Measurements from ENCODE around the gene RBBP8NL. TPM values are rescaled to one million over a fixed set of nuclear protein-coding genes. Genes with fewer than 3 reads are reported as not detected.

RBBP8NL gene
- total RNA-seq, 1 experiment from 2014 or later = 6.2 TPM

DNA sequence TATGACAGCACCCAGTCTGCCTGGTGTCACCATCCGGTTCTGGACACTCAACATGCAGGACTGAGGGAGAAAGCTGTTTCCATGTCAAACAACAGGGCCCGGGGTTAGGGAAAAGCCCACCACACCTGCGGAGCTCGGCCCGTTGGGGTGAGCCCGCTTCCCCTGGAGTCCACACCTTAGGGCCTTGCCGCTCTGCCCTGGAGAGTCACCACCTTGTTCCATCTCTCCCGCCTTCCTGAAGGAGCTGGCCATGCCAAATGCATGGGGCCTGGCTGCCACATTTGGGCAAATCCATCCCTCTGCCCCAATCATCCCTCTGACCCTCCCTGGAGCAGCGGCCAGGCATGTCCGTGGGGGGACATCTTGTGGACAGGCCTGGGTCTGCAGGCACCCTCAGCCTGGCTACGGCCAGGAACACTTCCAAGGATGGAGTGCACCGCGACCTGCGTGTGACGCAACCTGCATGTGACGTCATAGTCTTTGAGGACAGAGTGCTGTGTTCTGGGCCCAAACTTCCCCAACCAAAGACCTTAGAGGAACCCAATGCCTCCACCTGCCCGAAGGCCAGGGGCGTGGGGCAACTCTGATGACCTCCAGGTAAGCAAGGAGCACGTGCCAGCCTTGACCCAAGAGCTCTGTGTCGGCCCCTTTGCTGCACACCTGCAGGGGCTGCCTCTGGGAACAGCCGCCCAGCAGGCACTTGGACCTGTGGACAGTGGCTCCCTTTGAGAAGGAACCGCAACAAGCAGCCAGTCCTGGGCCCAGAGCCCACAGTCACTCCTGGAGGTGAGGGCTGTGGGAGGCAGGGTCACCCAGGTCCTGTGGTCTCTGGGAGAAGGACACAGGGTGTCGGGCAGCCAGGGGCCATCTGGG is 22.0 kb downstream of the RBBP8NL start:
- DNase-seq = peak; percentile 68
- H3K36me3 Mint-ChIP-seq (ENCODE audit: insufficient read depth, unreplicated experiment) = peaks cover 35% of the 10 kb centered on the region
- TF ChIP-seq, protein P1, sequence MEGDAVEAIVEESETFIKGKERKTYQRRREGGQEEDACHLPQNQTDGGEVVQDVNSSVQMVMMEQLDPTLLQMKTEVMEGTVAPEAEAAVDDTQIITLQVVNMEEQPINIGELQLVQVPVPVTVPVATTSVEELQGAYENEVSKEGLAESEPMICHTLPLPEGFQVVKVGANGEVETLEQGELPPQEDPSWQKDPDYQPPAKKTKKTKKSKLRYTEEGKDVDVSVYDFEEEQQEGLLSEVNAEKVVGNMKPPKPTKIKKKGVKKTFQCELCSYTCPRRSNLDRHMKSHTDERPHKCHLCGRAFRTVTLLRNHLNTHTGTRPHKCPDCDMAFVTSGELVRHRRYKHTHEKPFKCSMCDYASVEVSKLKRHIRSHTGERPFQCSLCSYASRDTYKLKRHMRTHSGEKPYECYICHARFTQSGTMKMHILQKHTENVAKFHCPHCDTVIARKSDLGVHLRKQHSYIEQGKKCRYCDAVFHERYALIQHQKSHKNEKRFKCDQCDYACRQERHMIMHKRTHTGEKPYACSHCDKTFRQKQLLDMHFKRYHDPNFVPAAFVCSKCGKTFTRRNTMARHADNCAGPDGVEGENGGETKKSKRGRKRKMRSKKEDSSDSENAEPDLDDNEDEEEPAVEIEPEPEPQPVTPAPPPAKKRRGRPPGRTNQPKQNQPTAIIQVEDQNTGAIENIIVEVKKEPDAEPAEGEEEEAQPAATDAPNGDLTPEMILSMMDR (IDR thresholded peaks at IDR 0.05; ENCODE audit: unreplicated experiment) = peak; percentile 71
- peak overlapping the region; percentile 66 for H3K4me3 Mint-ChIP-seq (ENCODE audit: low read depth, unreplicated experiment)
- H3K27me3 Mint-ChIP-seq (ENCODE audit: unreplicated experiment) = no peaks in the 10 kb centered on the region
- CTCF ChIA-PET = no interaction called here
- no peaks in the 10 kb centered on the region for H3K9me3 Mint-ChIP-seq (ENCODE audit: low read depth, unreplicated experiment)
- intact Hi-C loops (cut with micrococcal nuclease; ENCODE audit: unreplicated experiment) = no loop called here
- H3K4me1 Mint-ChIP-seq (ENCODE audit: low read depth, unreplicated experiment) = peaks cover 25% of the 10 kb centered on the region
- peak overlapping the region; percentile 15 for H3K27ac Mint-ChIP-seq (ENCODE audit: unreplicated experiment)
- BruUV-seq (replicated peaks) = no TSS peak

DNA sequence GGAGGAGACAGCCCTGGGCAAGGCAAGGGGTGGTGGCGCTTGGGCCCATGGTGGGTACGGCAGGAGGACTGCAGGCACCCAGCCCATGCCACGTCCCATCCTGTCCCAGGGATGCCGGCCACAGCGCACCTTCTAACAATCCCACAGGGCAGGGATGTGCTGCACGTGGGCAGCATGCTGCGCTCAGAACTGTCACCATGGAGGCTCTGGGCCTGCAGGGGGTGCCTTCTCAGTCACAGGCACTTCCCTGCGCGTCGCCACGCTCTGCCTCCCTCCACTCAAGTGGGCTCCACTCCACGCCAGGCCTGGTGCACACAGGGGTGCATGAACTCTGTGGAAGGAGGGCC is 22.6 kb downstream of the RBBP8NL start:
- Mint-ChIP-seq H3K4me1 (ENCODE audit: low read depth, unreplicated experiment) (peaks cover 19% of the 10 kb centered on the region), H3K9me3 (ENCODE audit: low read depth, unreplicated experiment) (no peaks in the 10 kb centered on the region), H3K27me3 (ENCODE audit: unreplicated experiment) (no peaks in the 10 kb centered on the region), H3K27ac (ENCODE audit: unreplicated experiment) (no peak overlapping the region), H3K36me3 (ENCODE audit: insufficient read depth, unreplicated experiment) (peaks cover 35% of the 10 kb centered on the region), H3K4me3 (ENCODE audit: low read depth, unreplicated experiment) (no peak overlapping the region)
- intact Hi-C loops (cut with micrococcal nuclease; ENCODE audit: unreplicated experiment) = no loop called here
- no peak for DNase-seq
- CTCF ChIA-PET = no interaction called here
- no TSS peak for BruUV-seq (replicated peaks)
- TF ChIP-seq, protein P1 (IDR thresholded peaks at IDR 0.05; ENCODE audit: unreplicated experiment) = no peak

DNA sequence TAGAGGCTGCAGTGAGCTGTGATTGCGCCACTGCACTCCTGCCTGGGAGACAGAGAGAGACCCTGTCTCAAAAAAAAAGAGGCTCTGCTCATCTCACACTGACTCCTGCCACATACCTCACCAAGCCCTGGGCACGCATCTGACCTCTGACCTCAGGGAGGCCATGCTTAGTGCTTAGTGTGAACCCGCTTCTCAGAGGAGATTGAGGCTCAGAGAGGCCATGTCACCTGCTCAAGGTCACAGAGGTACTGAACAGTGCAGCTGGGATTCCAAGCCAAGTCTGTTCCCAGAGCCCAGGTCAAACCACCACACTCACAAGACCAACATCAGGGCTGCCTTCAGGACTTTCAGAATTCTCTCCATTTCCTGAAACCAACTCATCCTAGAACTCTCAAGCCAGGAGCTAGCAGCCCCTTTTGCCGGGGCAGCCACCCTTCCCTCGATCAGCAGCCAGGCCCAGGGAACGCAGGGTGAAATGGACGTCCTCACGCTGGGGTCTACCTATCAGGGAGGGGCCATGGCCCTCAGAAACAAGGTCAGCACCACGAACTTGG is 23.1 kb downstream of the RBBP8NL start:
- Mint-ChIP-seq H3K4me3 (ENCODE audit: low read depth, unreplicated experiment) (no peak overlapping the region), H3K27me3 (ENCODE audit: unreplicated experiment) (no peaks in the 10 kb centered on the region)

DNA sequence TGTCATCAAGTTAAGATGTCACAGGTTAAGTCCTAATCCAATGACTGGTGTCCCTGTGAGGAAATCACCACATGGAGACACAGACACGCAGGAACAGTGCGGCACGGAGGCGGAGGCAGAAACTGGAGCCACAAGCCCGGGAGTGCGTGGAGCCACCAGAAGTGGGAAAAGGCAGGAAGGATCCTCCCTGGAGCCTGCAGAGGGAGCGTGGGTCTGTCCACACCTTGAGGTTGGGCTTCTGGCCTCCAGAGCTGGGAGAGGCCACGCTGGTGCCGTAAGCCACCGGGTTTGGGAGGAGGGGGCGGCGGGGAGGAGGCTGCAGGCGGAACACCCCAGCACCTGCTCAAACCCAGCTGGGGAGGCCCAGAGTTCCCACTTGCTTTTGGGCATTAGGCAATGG is 24.0 kb downstream of the RBBP8NL start:
- Mint-ChIP-seq H3K4me3 (ENCODE audit: low read depth, unreplicated experiment) (no peak overlapping the region), H3K4me1 (ENCODE audit: low read depth, unreplicated experiment) (peaks cover 13% of the 10 kb centered on the region), H3K9me3 (ENCODE audit: low read depth, unreplicated experiment) (no peaks in the 10 kb centered on the region), H3K36me3 (ENCODE audit: insufficient read depth, unreplicated experiment) (peaks cover 35% of the 10 kb centered on the region), H3K27ac (ENCODE audit: unreplicated experiment) (no peak overlapping the region), H3K27me3 (ENCODE audit: unreplicated experiment) (no peaks in the 10 kb centered on the region)
- CTCF ChIA-PET = interaction anchor here (0.5 kb wide), 1 partner anchor 17 kb away, joined by 4 read pairs; the partner anchor contains the start of gene RPS21
- intact Hi-C loops (cut with micrococcal nuclease; ENCODE audit: unreplicated experiment) = no loop called here
- BruUV-seq (replicated peaks) = no TSS peak
- TF ChIP-seq, protein P1 (IDR thresholded peaks at IDR 0.05; ENCODE audit: unreplicated experiment) = no peak
- DNase-seq = no peak

More for the DNA sequence above, 23.1 kb downstream of the RBBP8NL start:
- Mint-ChIP-seq H3K36me3 (ENCODE audit: insufficient read depth, unreplicated experiment) (peaks cover 35% of the 10 kb centered on the region), H3K4me1 (ENCODE audit: low read depth, unreplicated experiment) (peaks cover 13% of the 10 kb centered on the region), H3K27ac (ENCODE audit: unreplicated experiment) (no peak overlapping the region), H3K9me3 (ENCODE audit: low read depth, unreplicated experiment) (no peaks in the 10 kb centered on the region)
- TF ChIP-seq, protein P1 (IDR thresholded peaks at IDR 0.05; ENCODE audit: unreplicated experiment) = no peak
- no peak for DNase-seq
- CTCF ChIA-PET = no interaction called here
- no TSS peak for BruUV-seq (replicated peaks)
- intact Hi-C loops (cut with micrococcal nuclease; ENCODE audit: unreplicated experiment) = no loop called here

Measured in Calu3 (cell line).